Type B pancreatic cell (in vitro differentiated cells): Measurements from ENCODE around the gene CDC42BPG. TPM values are rescaled to one million over a fixed set of nuclear protein-coding genes. Genes with fewer than 3 reads are reported as not detected.

ENCODE experiments used
- DNase-seq: peaks from one replicate; pipeline ENCODE4 v3.0.0; 2021; ENCODE audit warnings: mixed read lengths; ENCODE audit not compliant: unreplicated experiment; ENCODE audit errors: extremely low spot score
- H3K27ac Mint-ChIP-seq: 2 replicates; pipeline ENCODE4 v1.8.0; 2021; ENCODE audit warnings: mild to moderate bottlenecking, mixed read lengths
- H3K27me3 Mint-ChIP-seq: 2 replicates; pipeline ENCODE4 v1.8.0; 2021; ENCODE audit warnings: mixed read lengths
- H3K36me3 Mint-ChIP-seq: 2 replicates; pipeline ENCODE4 v1.8.0; 2021; ENCODE audit warnings: mixed read lengths
- H3K4me1 Mint-ChIP-seq: one replicate; pipeline ENCODE4 v1.8.0; 2021; ENCODE audit warnings: mixed read lengths; ENCODE audit not compliant: unreplicated experiment
- H3K4me3 Mint-ChIP-seq: 2 replicates; pipeline ENCODE4 v1.8.0; 2021; ENCODE audit warnings: mild to moderate bottlenecking, mixed read lengths
- H3K9me3 Mint-ChIP-seq: 2 replicates; pipeline ENCODE4 v1.8.0; 2021; ENCODE audit warnings: mixed read lengths
- total RNA-seq: library from RNA; stranded (reverse); gene quantifications from 2 replicates; pipeline ENCODE4 v1.2.1, GENCODE V29; 2021; ENCODE audit warnings: low replicate concordance
- TF ChIP-seq, protein P1 (sequence below): fragments of 200-600 bp; sonication (generic); conservative IDR thresholded peaks from 2 replicates; pipeline ENCODE4 v1.5.0; 2021; ENCODE audit warnings: antibody characterized with exemption, mild to moderate bottlenecking

Gene CDC42BPG
- total RNA-seq, 1 donor from 2014 or later, result 20.1 TPM

DNA sequence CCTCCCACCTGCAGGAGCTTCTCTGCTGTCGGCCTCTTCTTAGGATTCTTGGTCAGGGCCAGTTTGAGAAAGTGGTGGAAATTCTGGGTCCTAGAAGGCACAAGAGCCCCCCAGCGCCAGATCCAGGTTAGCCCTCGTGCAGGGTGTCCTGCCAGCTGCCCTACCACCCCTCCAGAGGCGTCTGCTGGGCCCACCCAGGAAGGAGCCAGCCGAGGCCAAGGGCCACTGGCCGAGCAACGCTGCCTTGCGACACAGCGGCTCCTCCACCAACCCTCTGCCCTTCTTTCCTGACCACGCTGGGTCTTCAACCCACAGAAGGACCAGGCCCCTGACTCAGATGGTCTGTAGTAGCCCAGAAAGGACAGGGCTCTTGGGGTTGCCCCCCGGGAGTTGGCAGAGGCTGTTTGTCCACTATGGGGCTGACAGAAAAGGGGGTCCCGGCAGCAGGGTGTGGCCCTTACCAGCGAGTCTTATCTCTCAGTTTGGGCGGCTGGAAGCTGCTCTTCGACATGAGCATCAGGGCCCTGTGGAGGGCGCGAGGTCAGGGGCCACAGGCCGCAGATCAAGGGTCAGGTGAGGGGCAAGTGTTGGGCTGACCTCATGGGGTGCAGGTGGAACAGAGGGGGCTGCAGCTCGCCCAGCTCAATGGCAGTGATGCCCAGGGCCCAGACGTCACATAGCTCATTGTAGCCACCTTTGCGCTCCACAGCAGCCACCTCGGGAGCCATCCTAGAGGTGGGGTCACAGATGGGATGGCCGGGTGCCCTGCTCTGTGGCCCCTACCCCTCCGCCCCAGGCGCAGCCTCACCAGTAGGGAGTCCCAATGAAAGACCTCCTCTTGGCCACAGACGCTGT is 43.9 kb downstream of the CDC42BPG start:
- Mint-ChIP-seq H3K27ac (no peak overlapping the region), H3K36me3 (no peaks in the 10 kb centered on the region)

DNA sequence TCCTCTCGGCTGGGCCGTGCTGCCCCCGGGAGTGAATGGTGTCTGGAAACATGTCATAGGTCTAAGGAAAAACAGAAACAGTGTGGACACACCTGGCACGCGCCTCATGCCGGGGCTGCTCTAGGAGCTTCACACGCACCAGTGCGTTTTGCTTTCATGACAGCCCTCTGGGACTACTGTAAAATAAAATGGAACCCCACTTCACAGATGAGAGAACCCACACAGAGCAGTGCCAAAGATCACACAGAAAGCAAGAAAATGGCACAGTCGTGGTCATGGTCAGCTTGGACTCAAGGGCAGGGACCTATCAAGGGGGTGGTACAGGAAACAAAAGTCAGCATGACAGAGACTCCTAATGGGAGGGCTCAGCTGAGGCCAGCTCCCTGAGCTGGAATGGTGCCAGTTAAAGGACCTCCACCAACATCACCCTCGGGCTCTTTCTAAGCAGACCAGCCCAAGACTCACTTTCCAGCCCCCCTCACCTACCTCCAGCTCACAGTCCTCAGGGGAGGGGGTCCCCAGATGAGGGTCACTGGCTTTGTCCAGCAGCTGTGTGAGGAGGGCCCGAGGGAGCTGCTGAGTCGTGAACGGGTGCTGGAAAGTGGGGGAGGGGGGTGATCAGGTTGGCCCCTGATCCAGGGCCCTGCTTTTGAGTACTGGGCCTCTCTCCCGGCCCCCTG is 44.7 kb downstream of the CDC42BPG start:
- no peak for DNase-seq
- TF ChIP-seq, protein P1, sequence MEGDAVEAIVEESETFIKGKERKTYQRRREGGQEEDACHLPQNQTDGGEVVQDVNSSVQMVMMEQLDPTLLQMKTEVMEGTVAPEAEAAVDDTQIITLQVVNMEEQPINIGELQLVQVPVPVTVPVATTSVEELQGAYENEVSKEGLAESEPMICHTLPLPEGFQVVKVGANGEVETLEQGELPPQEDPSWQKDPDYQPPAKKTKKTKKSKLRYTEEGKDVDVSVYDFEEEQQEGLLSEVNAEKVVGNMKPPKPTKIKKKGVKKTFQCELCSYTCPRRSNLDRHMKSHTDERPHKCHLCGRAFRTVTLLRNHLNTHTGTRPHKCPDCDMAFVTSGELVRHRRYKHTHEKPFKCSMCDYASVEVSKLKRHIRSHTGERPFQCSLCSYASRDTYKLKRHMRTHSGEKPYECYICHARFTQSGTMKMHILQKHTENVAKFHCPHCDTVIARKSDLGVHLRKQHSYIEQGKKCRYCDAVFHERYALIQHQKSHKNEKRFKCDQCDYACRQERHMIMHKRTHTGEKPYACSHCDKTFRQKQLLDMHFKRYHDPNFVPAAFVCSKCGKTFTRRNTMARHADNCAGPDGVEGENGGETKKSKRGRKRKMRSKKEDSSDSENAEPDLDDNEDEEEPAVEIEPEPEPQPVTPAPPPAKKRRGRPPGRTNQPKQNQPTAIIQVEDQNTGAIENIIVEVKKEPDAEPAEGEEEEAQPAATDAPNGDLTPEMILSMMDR, result no peak
- no peaks in the 10 kb centered on the region for H3K36me3 Mint-ChIP-seq
- H3K4me1 Mint-ChIP-seq, result peaks cover 8% of the 10 kb centered on the region
- no peak overlapping the region for H3K27ac Mint-ChIP-seq
- peak overlapping the region; percentile 25 for H3K4me3 Mint-ChIP-seq
- H3K27me3 Mint-ChIP-seq, result no peaks in the 10 kb centered on the region
- H3K9me3 Mint-ChIP-seq, result no peaks in the 10 kb centered on the region

More for the DNA sequence above, 43.9 kb downstream of the CDC42BPG start:
- TF ChIP-seq, protein P1, result no peak
- Mint-ChIP-seq H3K4me1 (peaks cover 8% of the 10 kb centered on the region), H3K4me3 (no peak overlapping the region), H3K27me3 (no peaks in the 10 kb centered on the region), H3K9me3 (no peaks in the 10 kb centered on the region)
- DNase-seq, result no peak

DNA sequence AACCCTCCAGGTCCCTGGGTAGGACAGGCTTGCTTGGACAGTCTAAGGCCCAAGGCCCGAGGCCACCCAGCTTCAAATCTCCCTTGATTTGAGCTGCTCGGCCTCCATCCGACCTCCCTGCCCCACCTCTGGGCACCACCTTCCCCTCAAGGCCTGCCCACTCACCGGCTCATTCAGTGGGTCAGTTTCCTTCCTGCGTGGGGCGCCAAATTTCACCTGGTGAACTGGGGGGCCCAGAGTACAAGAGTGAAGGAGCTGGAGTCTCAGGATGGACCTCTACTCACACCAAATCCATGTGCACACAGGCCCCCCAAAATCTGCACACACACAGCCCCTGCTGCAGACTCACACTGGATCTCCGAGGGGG is 45.2 kb downstream of the CDC42BPG start:
- Mint-ChIP-seq H3K9me3 (no peaks in the 10 kb centered on the region), H3K27me3 (no peaks in the 10 kb centered on the region), H3K27ac (no peak overlapping the region), H3K4me1 (peaks cover 8% of the 10 kb centered on the region), H3K4me3 (no peak overlapping the region), H3K36me3 (no peaks in the 10 kb centered on the region)
- TF ChIP-seq, protein P1, result no peak
- no peak for DNase-seq

DNA sequence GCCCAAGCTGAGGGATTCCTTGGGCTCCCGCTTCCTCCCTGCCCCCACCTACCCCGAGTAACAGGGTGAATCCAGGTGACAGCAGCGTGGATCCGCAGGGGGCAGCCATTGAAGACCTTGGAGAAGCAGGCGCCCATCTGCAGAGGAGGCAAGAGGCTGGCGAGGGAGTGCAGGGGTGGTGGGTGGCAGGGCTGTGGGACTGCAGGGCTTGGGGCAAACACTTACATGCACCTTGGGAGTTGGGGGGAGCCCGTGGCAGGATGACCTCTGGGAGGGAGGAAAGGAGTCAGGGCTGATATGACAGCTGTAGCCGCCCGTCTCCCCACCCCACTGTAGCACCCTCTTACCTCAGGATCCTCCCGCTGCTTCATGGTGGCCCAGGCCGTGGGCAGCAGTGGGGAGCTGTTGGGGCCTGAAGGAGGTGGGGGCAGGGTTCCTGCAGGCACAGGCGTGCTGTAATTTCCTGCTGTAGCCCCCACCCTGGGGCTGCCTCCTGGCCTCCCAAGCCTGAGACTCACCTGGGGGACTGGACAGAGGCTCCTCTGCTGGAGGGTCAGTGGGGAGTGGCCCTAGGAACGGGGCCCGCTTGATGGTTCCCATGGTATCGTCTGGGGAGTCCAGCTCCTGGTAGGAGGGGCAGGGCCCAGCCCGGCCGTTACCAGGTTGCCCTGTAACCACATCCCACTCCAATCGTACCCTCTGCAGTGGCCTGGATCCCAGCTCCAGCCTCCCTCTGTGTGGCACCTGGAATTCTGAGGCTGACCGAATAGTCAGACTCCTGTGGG is 47.5 kb downstream of the CDC42BPG start:
- DNase-seq, result no peak
- H3K4me3 Mint-ChIP-seq, result no peak overlapping the region
- H3K9me3 Mint-ChIP-seq, result no peaks in the 10 kb centered on the region
- TF ChIP-seq, protein P1, result no peak
- H3K27ac Mint-ChIP-seq, result no peak overlapping the region
- no peaks in the 10 kb centered on the region for H3K36me3 Mint-ChIP-seq
- no peaks in the 10 kb centered on the region for H3K4me1 Mint-ChIP-seq
- no peaks in the 10 kb centered on the region for H3K27me3 Mint-ChIP-seq

DNA sequence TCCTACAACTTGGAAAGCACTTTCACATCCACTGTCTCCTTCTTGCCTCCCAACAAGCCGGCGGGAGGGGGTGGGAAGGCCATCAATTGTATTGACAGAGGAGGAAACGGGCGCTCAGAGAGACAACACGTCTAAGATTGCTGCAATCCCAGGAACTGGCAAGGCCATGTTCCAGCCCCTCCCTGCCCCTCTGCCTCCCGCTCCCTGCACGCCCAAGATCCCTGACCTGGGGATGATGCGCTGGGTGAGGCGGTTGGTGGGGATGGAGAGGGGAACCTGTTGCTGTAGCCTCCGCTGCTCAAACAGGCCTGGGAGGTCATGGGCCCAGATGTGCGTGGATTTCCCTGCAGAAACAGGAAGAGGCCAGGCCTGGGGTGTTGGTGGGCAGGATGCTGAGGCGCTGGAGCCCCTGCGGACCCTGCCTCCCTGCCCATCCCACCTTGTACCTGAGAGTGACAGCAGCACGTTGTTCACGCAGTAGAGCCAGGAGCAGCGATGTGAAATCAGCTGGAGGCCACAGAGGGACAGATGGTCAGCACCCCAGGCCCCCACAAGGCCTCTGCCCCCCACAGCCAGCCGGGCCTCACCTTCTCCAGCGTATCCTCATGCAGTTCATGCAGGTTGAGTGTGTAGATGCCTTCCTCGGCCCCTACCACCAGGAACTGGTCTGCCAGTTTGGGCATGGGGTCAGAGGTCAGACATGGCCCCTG is 48.3 kb downstream of the CDC42BPG start:
- DNase-seq, result no peak
- no peak overlapping the region for H3K4me3 Mint-ChIP-seq
- no peaks in the 10 kb centered on the region for H3K27me3 Mint-ChIP-seq
- no peaks in the 10 kb centered on the region for H3K4me1 Mint-ChIP-seq
- no peaks in the 10 kb centered on the region for H3K9me3 Mint-ChIP-seq
- no peaks in the 10 kb centered on the region for H3K36me3 Mint-ChIP-seq
- TF ChIP-seq, protein P1, result no peak
- H3K27ac Mint-ChIP-seq, result no peak overlapping the region
